Sigmoid colon (tissue), 7 donors: ENCODE data around the gene ST8SIA1. TPM values are rescaled to one million over a fixed set of nuclear protein-coding genes. Genes with fewer than 3 reads are reported as not detected.

Experiments
- DNase-seq: peaks from one replicate; pipeline ENCODE4 v3.0.0-alpha.2; 2019
- H3K27ac ChIP-seq, 4 donors: fragments of 200-600 bp; sonication (generic); one replicate each; pipeline ENCODE4 v1.5.1; 2016 to 2019; ENCODE audit warnings: mild to moderate bottlenecking in 1 of 4
- H3K27me3 ChIP-seq, 3 donors: fragments of 200-600 bp; sonication (generic); one replicate each; pipeline ENCODE4 v1.5.1; 2019; ENCODE audit warnings: mild to moderate bottlenecking in 1 of 3
- H3K36me3 ChIP-seq, 4 donors: fragments of 200-600 bp; sonication (generic); one replicate each; pipeline ENCODE4 v1.5.1; 2016 to 2019
- H3K4me1 ChIP-seq, 4 donors: fragments of 200-600 bp; sonication (generic); one replicate each; pipeline ENCODE4 v1.5.1; 2017 to 2019
- H3K4me3 ChIP-seq, 4 donors: fragments of 200-600 bp; sonication (generic); one replicate each; pipeline ENCODE4 v1.5.1; 2017 to 2019; ENCODE audit warnings: mild to moderate bottlenecking in 2 of 4, moderate library complexity in 1 of 4
- H3K9me3 ChIP-seq, 4 donors: fragments of 200-600 bp in 3 of 4; sonication (generic) in 3 of 4; one replicate each; pipeline versions ENCODE4 v1.5.1 to v1.6.1; 2013 to 2019
- EP300 ChIP-seq, 4 donors: sonication (generic); formaldehyde crosslinking; IDR thresholded peaks; one replicate each; pipeline ENCODE4 v1.6.1; 2017; ENCODE audit warnings: antibody characterized with exemption in 4 of 4
- POLR2A ChIP-seq, 2 donors: fragments of 450-650 bp; IDR thresholded peaks; one replicate each; pipeline ENCODE4 v1.6.1; 2016; ENCODE audit warnings: antibody characterized with exemption in 2 of 2, mild to moderate bottlenecking in 2 of 2, moderate library complexity in 2 of 2
- POLR2AphosphoS5 ChIP-seq, 4 donors: sonication (generic); formaldehyde crosslinking; IDR thresholded peaks; one replicate each; pipeline ENCODE4 v1.6.1; 2017; ENCODE audit warnings: antibody characterized with exemption in 4 of 4
- WGBS, 2 donors: extraction: QIAGEN DNeasy Blood & Tissue Kit; methylation state at CpG; one replicate each; pipeline ENCODE4 v1.1.7; 2013; 5-methylcytosine and 5-hydroxymethylcytosine counted together
- intact Hi-C: fragments of 100-400 bp; cut with DNase I; formaldehyde crosslinking; loops from one replicate; pipeline ENCODE4 v1.15.1; 2023
- polyA plus RNA-seq, 3 donors: library from polyadenylated mRNA; stranded (reverse); fragments of 200-250 nt; gene quantifications; one replicate each; pipeline ENCODE4 v1.2.3, GENCODE V29; 2013
- total RNA-seq, 4 donors: library from RNA; depleted of rRNA; stranded (reverse); fragments of >200 nt; gene quantifications; one replicate each; pipeline ENCODE4 v1.1.0, GENCODE V29; 2016
- TF ChIP-seq, protein P1 (sequence below), 4 experiments: fragments of 450-650 bp in 3 of 4; fragments of 200-600 bp in 1 of 4; IDR thresholded peaks; one replicate each; pipeline ENCODE4 v1.5.1; 2016 to 2019; ENCODE audit warnings: antibody characterized with exemption in 4 of 4, mild to moderate bottlenecking in 3 of 4, moderate library complexity in 2 of 4
- donor health status: healthy with polysubstance abuse.
- donor health status: Bipolar disorder and iron deficiency.
- donor health status: healthy.

ST8SIA1 gene
- total and polyA plus RNA-seq, 7 donors = 1.2 to 57.3 (median 17.4) TPM

GRCh38 chr12:22285846-22286245, 48.7 kb downstream of the ST8SIA1 start:
- WGBS, 2 donors = 69 to 72% methylated on average over 1 of the region's 1 CpG

DNA sequence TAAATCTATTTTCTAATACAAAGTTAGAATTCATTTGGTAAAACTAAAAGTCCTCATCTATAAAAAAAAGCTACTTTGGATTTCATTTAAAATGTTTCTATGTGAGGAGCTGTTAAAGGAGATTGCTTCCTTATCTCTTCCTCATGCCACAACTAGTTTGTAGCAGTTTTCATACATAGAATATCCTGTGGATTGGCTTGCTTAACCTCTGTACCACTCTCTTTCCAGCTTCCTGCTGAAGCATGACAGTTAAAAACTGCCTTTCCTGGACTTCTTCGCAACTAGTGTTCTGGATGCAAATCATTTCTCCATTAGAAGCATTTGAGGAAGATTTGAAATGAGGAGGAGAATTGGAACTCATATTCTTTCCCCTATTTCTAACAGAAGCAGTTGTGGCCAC, 49.6 kb downstream of the ST8SIA1 start:
- Histone ChIP-seq H3K4me1 (peaks cover 0 to 30% (median 23%) of the 10 kb centered on the region in 4 donors), H3K4me3 (no peak overlapping the region), H3K27me3 (no peaks in the 10 kb centered on the region), H3K9me3 (no peaks in the 10 kb centered on the region), H3K36me3 (no peaks in the 10 kb centered on the region), H3K27ac (peak overlapping the region in 1 of 4 donors; percentile 40)
- intact Hi-C loops = no loop called here
- WGBS, 2 donors = 23 to 34% methylated on average over 1 of the region's 1 CpG
- no peak for DNase-seq
- TF ChIP-seq EP300 (IDR thresholded peaks at IDR 0.05) (no peak), POLR2AphosphoS5 (IDR thresholded peaks at IDR 0.05) (no peak), POLR2A (IDR thresholded peaks at IDR 0.05) (no peak)
- TF ChIP-seq, protein P1, sequence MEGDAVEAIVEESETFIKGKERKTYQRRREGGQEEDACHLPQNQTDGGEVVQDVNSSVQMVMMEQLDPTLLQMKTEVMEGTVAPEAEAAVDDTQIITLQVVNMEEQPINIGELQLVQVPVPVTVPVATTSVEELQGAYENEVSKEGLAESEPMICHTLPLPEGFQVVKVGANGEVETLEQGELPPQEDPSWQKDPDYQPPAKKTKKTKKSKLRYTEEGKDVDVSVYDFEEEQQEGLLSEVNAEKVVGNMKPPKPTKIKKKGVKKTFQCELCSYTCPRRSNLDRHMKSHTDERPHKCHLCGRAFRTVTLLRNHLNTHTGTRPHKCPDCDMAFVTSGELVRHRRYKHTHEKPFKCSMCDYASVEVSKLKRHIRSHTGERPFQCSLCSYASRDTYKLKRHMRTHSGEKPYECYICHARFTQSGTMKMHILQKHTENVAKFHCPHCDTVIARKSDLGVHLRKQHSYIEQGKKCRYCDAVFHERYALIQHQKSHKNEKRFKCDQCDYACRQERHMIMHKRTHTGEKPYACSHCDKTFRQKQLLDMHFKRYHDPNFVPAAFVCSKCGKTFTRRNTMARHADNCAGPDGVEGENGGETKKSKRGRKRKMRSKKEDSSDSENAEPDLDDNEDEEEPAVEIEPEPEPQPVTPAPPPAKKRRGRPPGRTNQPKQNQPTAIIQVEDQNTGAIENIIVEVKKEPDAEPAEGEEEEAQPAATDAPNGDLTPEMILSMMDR (IDR thresholded peaks at IDR 0.05) = no peak

More at GRCh38 chr12:22285846-22286245, 48.7 kb downstream of the ST8SIA1 start:
- Histone ChIP-seq H3K27me3 (no peaks in the 10 kb centered on the region), H3K9me3 (no peaks in the 10 kb centered on the region), H3K4me1 (peaks cover 0 to 30% (median 23%) of the 10 kb centered on the region in 4 donors), H3K4me3 (no peak overlapping the region), H3K27ac (peak overlapping the region in 1 of 4 donors; percentile 40), H3K36me3 (no peaks in the 10 kb centered on the region)
- no peak for TF ChIP-seq POLR2A (IDR thresholded peaks at IDR 0.05)
- TF ChIP-seq, protein P1 (IDR thresholded peaks at IDR 0.05) = no peak
- no peak for TF ChIP-seq POLR2AphosphoS5 (IDR thresholded peaks at IDR 0.05)
- TF ChIP-seq EP300 (IDR thresholded peaks at IDR 0.05) = no peak
- intact Hi-C loops = no loop called here
- no peak for DNase-seq

DNA sequence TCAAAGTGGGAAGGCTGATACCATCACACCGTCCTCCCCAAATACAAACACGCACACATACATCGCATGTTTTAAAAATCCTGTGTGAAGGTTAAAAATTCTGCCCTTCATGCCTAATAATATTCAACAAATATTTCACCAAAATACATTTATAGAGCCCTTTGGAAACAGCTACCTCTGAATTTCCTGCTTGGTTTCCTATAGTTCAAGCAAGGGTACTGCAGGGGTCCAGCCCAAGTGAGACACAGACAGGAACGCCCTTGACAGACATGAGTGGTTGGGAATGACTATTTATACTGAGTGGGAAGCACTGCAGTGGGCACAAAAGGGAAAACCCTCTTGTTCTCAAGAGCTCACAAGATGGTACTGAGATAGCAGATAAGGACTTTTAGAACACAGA, 51.0 kb downstream of the ST8SIA1 start:
- Histone ChIP-seq H3K27me3 (no peaks in the 10 kb centered on the region), H3K4me1 (peaks cover 0 to 30% (median 23%) of the 10 kb centered on the region in 4 donors), H3K4me3 (no peak overlapping the region), H3K36me3 (no peaks in the 10 kb centered on the region), H3K27ac (peak overlapping the region; percentile 57 to 69 (median 62)), H3K9me3 (no peaks in the 10 kb centered on the region)
- intact Hi-C loops = no loop called here
- WGBS, 2 donors = 87 to 93% methylated on average over 4 of the region's 4 CpGs
- DNase-seq = no peak
- TF ChIP-seq POLR2A (IDR thresholded peaks at IDR 0.05) (no peak), POLR2AphosphoS5 (IDR thresholded peaks at IDR 0.05) (no peak)

DNA sequence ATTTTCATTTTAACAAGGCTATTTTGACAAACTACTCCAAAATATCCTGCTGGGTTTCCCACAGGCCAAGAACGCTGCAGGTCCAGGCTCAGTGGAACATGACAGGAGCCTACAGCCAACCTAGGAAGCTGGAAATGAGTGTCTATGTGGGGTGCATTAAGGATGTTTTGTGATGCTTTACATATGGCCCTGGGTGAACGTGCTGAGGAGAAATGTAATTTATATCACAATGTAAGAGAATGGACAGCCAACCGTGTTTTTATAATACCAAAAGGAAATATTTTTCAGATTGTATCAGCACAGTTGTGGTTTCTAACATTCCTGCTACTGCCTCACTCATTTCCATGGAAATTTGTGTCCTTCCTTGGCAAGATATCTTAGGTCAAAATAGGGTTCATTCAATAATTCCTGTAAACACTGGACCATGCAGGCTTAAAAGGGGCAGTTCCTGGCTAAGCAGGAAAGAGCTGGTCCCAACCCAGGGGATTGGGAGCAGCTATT, 51.5 kb downstream of the ST8SIA1 start:
- no peak for DNase-seq
- Histone ChIP-seq H3K4me3 (no peak overlapping the region), H3K4me1 (peaks cover 0 to 30% (median 23%) of the 10 kb centered on the region in 4 donors), H3K36me3 (no peaks in the 10 kb centered on the region), H3K27ac (peak overlapping the region; percentile 57 to 69 (median 62)), H3K9me3 (no peaks in the 10 kb centered on the region), H3K27me3 (no peaks in the 10 kb centered on the region)
- TF ChIP-seq POLR2A (IDR thresholded peaks at IDR 0.05) (no peak), EP300 (IDR thresholded peaks at IDR 0.05) (no peak), POLR2AphosphoS5 (IDR thresholded peaks at IDR 0.05) (no peak)
- TF ChIP-seq, protein P1 (IDR thresholded peaks at IDR 0.05) = no peak
- WGBS, 2 donors = 54 to 82% methylated on average over 3 of the region's 3 CpGs
- intact Hi-C loops = no loop called here

DNA sequence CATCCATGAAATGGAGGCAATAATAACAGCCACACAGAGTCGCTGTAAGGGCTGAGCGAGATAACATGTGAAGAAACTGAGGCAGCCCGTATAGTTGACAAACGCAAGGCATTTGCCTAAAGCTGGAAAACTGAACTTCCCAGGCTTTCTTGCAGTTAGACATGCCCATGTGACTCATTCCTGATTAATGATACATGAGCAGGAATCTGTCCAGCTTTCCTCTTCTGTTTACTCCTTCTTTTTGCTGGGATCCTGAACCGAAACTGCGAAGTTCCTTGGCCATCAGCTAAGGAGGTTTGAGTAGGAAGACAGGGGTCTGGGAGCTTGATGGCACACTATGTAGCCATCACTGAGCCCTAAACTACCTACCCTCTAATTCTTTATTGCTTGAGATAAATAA, 52.2 kb downstream of the ST8SIA1 start:
- H3K27ac ChIP-seq = peak overlapping the region; percentile 57 to 69 (median 62)
- H3K9me3 ChIP-seq = no peaks in the 10 kb centered on the region
- 82 to 89% methylated on average over 6 of the region's 6 CpGs for whole genome bisulfite sequencing, 2 donors
- DNase-seq = no peak
- intact Hi-C loops = no loop called here
- H3K36me3 ChIP-seq = no peaks in the 10 kb centered on the region
- no peaks in the 10 kb centered on the region for H3K27me3 ChIP-seq
- no peak for TF ChIP-seq POLR2AphosphoS5 (IDR thresholded peaks at IDR 0.05)
- TF ChIP-seq, protein P1 (IDR thresholded peaks at IDR 0.05) = no peak
- no peak for TF ChIP-seq EP300 (IDR thresholded peaks at IDR 0.05)
- no peak for TF ChIP-seq POLR2A (IDR thresholded peaks at IDR 0.05)
- H3K4me3 ChIP-seq = peak overlapping the region in 2 of 4 donors; percentile 7 to 8
- peaks cover 0 to 35% (median 25%) of the 10 kb centered on the region in 4 donors for H3K4me1 ChIP-seq
